ENCODE data around the gene PGS1.

Gene PGS1

GRCh38 chr17:78364436-78365281 lies 13.8 kb upstream of the PGS1 start:
- no peak for DNase-seq (ENCODE audit: low spot score)

- no peak for DNase-seq (ENCODE audit: low spot score)
These were observed 12.8 kb upstream of the PGS1 start for GRCh38 chr17:78365561-78366108.

- no peak for DNase-seq (ENCODE audit: low spot score)
These were observed 12.2 kb upstream of the PGS1 start for GRCh38 chr17:78366109-78366848.

GRCh38 chr17:78367193-78367592 lies 11.3 kb upstream of the PGS1 start:
- DNase-seq (ENCODE audit: low spot score) = no peak

GRCh38 chr17:78368348-78368747 lies 10.1 kb upstream of the PGS1 start:
- DNase-seq (ENCODE audit: low spot score) = no peak

- DNase-seq (ENCODE audit: low spot score) = no peak
These were observed 9.5 kb upstream of the PGS1 start for GRCh38 chr17:78368854-78369495.

GRCh38 chr17:78369791-78370381 lies 8.6 kb upstream of the PGS1 start:
- DNase-seq (ENCODE audit: low spot score) = no peak

GRCh38 chr17:78371056-78371455 lies 7.4 kb upstream of the PGS1 start:
- no peak for DNase-seq (ENCODE audit: low spot score)

- DNase-seq (ENCODE audit: low spot score) = no peak
These were observed 5.6 kb upstream of the PGS1 start for GRCh38 chr17:78372841-78373240.

GRCh38 chr17:78374189-78374588 lies 4.3 kb upstream of the PGS1 start:
- no peak for DNase-seq (ENCODE audit: low spot score)

- DNase-seq (ENCODE audit: low spot score) = no peak
These were observed 3.7 kb upstream of the PGS1 start for GRCh38 chr17:78374631-78375274.

- no peak for DNase-seq (ENCODE audit: low spot score)
These were observed 2.9 kb upstream of the PGS1 start for GRCh38 chr17:78375401-78376151.

GRCh38 chr17:78376161-78376560 lies 2.3 kb upstream of the PGS1 start:
- DNase-seq (ENCODE audit: low spot score) = no peak

- DNase-seq (ENCODE audit: low spot score) = no peak
These were observed 608 bp upstream of the PGS1 start for GRCh38 chr17:78377858-78378224.

GRCh38 chr17:78379131-78379491 lies 662 bp downstream of the PGS1 start:
- no peak for DNase-seq (ENCODE audit: low spot score)

GRCh38 chr17:78380370-78380769 lies 1.9 kb downstream of the PGS1 start:
- no peak for DNase-seq (ENCODE audit: low spot score)

- no peak for DNase-seq (ENCODE audit: low spot score)
These were observed 3.3 kb downstream of the PGS1 start for GRCh38 chr17:78381601-78382232.

GRCh38 chr17:78383725-78384471 lies 5.4 kb downstream of the PGS1 start:
- peak; percentile 68 for DNase-seq (ENCODE audit: low spot score)

- DNase-seq (ENCODE audit: low spot score) = no peak
These were observed 6.2 kb downstream of the PGS1 start for GRCh38 chr17:78384479-78385175.

Data from pons (tissue), 1 donor.